HCT116 (cell line): ENCODE data around the gene ADCY1. TPM values are rescaled to one million over a fixed set of nuclear protein-coding genes. Genes with fewer than 3 reads are reported as not detected.
A peak's percentile ranks its signal among the peaks of the same experiment; 100 is the strongest.

Source experiments
- ATAC-seq: fragments of 200-7000 bp; cut with Tn5 transposase; 2 replicates; pipeline ENCODE4 v1.9.1; 2020; ENCODE audit warnings: mild to moderate bottlenecking, moderate library complexity
- BruUV-seq: library from RNA; stranded (reverse); fragments of 400-500 nt; replicated peaks from 2 replicates; lab custom pipeline; 2021; lab: Mats Ljungman, UMichigan
- CTCF ChIA-PET: fragments of 300-600 bp; sonication (Branson Sonifier 250); formaldehyde crosslinking; loops from one replicate; lab custom pipeline; 2021; ENCODE audit warnings: antibody characterized with exemption; lab: Charles Lee
- POLR2A ChIA-PET: fragments of 300-600, 350-600 bp; sonication (Branson Sonifier 250); formaldehyde crosslinking; loops from one replicate; lab custom pipeline; 2021; ENCODE audit warnings: antibody characterized with exemption; lab: Charles Lee
- RAD21 ChIA-PET, 2 experiments: fragments of 300-600 bp; sonication (Branson Sonifier 250); formaldehyde crosslinking; loops; one replicate each; lab custom pipeline; 2023; ENCODE audit warnings: low total read pairs in 2 of 2; ENCODE audit not compliant: uncharacterized antibody in 2 of 2, unreplicated experiment in 2 of 2, low non-redundant PET in 1 of 2; lab: Charles Lee
- DNase-seq: peaks from one replicate; pipeline ENCODE4 v3.0.0-alpha.2; 2010; ENCODE audit warnings: low read depth, low spot score
- H2AFZ ChIP-seq: fragments of 200-600 bp; shearing (Covaris generic), sonication (generic); 2 replicates; pipeline ENCODE4 v1.6.1; 2017; ENCODE audit warnings: low read depth, mixed run types, mixed read lengths, antibody characterized with exemption, low read length; ENCODE audit not compliant: poor library complexity, severe bottlenecking
- H3K27ac ChIP-seq: 2 replicates; pipeline ENCODE4 v1.5.1; 2012; ENCODE audit warnings: low read depth, low read length
- H3K27me3 ChIP-seq: fragments of 200-600 bp; sonication (generic); 2 replicates; pipeline ENCODE4 v1.6.1; 2016; ENCODE audit warnings: mixed run types, low read length, mixed read lengths; ENCODE audit not compliant: insufficient read depth
- H3K36me3 ChIP-seq, 2 experiments: fragments of 200-500 bp in 1 of 2; fragments of 200-600 bp in 1 of 2; sonication (Bioruptor generic) in 1 of 2; sonication (generic) in 1 of 2; 2 replicates each; pipeline versions ENCODE4 v1.5.1 to v1.6.1; 2014 to 2016; ENCODE audit warnings: low read length in 2 of 2, inconsistent platforms in 1 of 2, mixed read lengths in 1 of 2, mixed run types in 1 of 2; ENCODE audit not compliant: insufficient read depth in 2 of 2, control insufficient read depth in 1 of 2
- H3K4me1 ChIP-seq, 2 experiments: fragments of 200-600 bp in 1 of 2; sonication (generic) in 1 of 2; 2 replicates each; pipeline versions ENCODE4 v1.5.1 to v1.6.1; 2012 to 2017; ENCODE audit warnings: low read length in 2 of 2, inconsistent platforms in 1 of 2, mild to moderate bottlenecking in 1 of 2, mixed read lengths in 1 of 2, mixed run types in 1 of 2, moderate library complexity in 1 of 2; ENCODE audit not compliant: insufficient read depth in 2 of 2, control insufficient read depth in 1 of 2
- H3K4me2 ChIP-seq: fragments of 200-600 bp; sonication (generic); 2 replicates; pipeline ENCODE4 v1.6.1; 2017; ENCODE audit warnings: mixed run types, low read length, mixed read lengths
- H3K4me3 ChIP-seq, 2 experiments: fragments of 200-600 bp in 1 of 2; sonication (generic) in 1 of 2; replicated peaks in 1 of 2; 2 replicates each; pipeline ENCODE4 v1.5.1; 2011 to 2016; ENCODE audit warnings: low read length in 2 of 2, control low read depth in 1 of 2, low read depth in 1 of 2, mild to moderate bottlenecking in 1 of 2, mixed read lengths in 1 of 2, mixed run types in 1 of 2
- H3K79me2 ChIP-seq: fragments of 200-600 bp; sonication (generic); 2 replicates; pipeline ENCODE4 v1.6.1; 2017; ENCODE audit warnings: mild to moderate bottlenecking, mixed run types, low read length, moderate library complexity, mixed read lengths; ENCODE audit not compliant: insufficient read depth
- H3K9ac ChIP-seq: fragments of 200-600 bp; sonication (generic); 2 replicates; pipeline ENCODE4 v1.6.1; 2016; ENCODE audit warnings: low read length, mixed read lengths
- H3K9me2 ChIP-seq: fragments of 200-600 bp; sonication (generic), shearing (Covaris generic); 2 replicates; pipeline ENCODE4 v1.6.1; 2017; ENCODE audit warnings: mixed run types, mild to moderate bottlenecking, moderate library complexity; ENCODE audit not compliant: insufficient read depth
- H3K9me3 ChIP-seq, 2 experiments: fragments of 200-500 bp in 1 of 2; fragments of 200-600 bp in 1 of 2; sonication (Bioruptor generic) in 1 of 2; sonication (generic) in 1 of 2; 2 replicates each; pipeline ENCODE4 v1.6.1; 2014 to 2017; ENCODE audit warnings: low read length in 2 of 2, mixed read lengths in 2 of 2, inconsistent platforms in 1 of 2, low read depth in 1 of 2, mild to moderate bottlenecking in 1 of 2, mixed run types in 1 of 2, moderate library complexity in 1 of 2; ENCODE audit not compliant: control insufficient read depth in 1 of 2, insufficient read depth in 1 of 2
- H4K20me1 ChIP-seq: fragments of 200-600 bp; sonication (generic), shearing (Covaris generic); 2 replicates; pipeline ENCODE4 v1.6.1; 2017; ENCODE audit warnings: mixed run types, mild to moderate bottlenecking, moderate library complexity; ENCODE audit not compliant: insufficient read depth
- CBX3 ChIP-seq: IDR thresholded peaks from 2 replicates; pipeline ENCODE4 v1.6.1; 2012; ENCODE audit warnings: low read depth
- CTCF ChIP-seq, 3 experiments: fragments of 200-600 bp in 1 of 3; sonication (generic) in 1 of 3; IDR thresholded peaks in 2 of 3; conservative IDR thresholded peaks in 1 of 3; 2 replicates each; pipeline ENCODE4 v1.5.1; 2012 to 2017; ENCODE audit warnings: low read depth in 2 of 3, low read length in 2 of 3, antibody characterized with exemption in 1 of 3, borderline replicate concordance in 1 of 3, control low read depth in 1 of 3, mild to moderate bottlenecking in 1 of 3, mixed read lengths in 1 of 3, mixed run types in 1 of 3, moderate library complexity in 1 of 3; ENCODE audit not compliant: insufficient read depth in 1 of 3
- MAX ChIP-seq: IDR thresholded peaks from 2 replicates; pipeline ENCODE4 v1.6.1; 2012
- POLR2AphosphoS5 ChIP-seq: IDR thresholded peaks from 2 replicates; pipeline ENCODE4 v1.6.1; 2011; ENCODE audit warnings: mild to moderate bottlenecking, low read depth, low read length, moderate library complexity
- RAD21 ChIP-seq: IDR thresholded peaks from 2 replicates; pipeline ENCODE4 v1.6.1; 2012; ENCODE audit warnings: low read depth, mild to moderate bottlenecking
- SP1 ChIP-seq: IDR thresholded peaks from 2 replicates; pipeline ENCODE4 v1.6.1; 2012; ENCODE audit warnings: low read depth
- ZNF274 ChIP-seq: fragments of 200-500 bp; sonication (Bioruptor generic); IDR thresholded peaks from 2 replicates; pipeline ENCODE4 v1.6.1; 2014; ENCODE audit warnings: mild to moderate bottlenecking, low read depth, low read length, inconsistent platforms
- intact Hi-C: fragments of 100-400 bp; cut with micrococcal nuclease; formaldehyde crosslinking; loops from 2 replicates; pipeline ENCODE4 v1.10.0; 2022
- total RNA-seq: library from RNA; stranded (reverse); gene quantifications from one replicate; pipeline ENCODE4 v1.2.1, GENCODE V29; 2021; ENCODE audit not compliant: unreplicated experiment

The ADCY1 gene
- total RNA-seq, 1 experiment from 2014 or later: 0.05 TPM

- Histone ChIP-seq H3K9me2 (no peaks in the 10 kb centered on the region), H3K9ac (no peak overlapping the region), H3K27me3 (peaks cover 20% of the 10 kb centered on the region), H3K79me2 (no peaks in the 10 kb centered on the region), H3K27ac (no peak overlapping the region), H2AFZ (no peak overlapping the region), H3K4me1 (no peaks in the 10 kb centered on the region), H3K4me3 (no peak overlapping the region), H3K36me3 (no peaks in the 10 kb centered on the region), H4K20me1 (no peaks in the 10 kb centered on the region), H3K9me3 (no peaks in the 10 kb centered on the region), H3K4me2 (no peak overlapping the region)
- DNase-seq: no peak
- TF ChIP-seq RAD21: peak; percentile 17; the same call in 1 of the 2 replicates
- no peak for TF ChIP-seq SP1
- no peak for TF ChIP-seq MAX
- TF ChIP-seq CTCF (IDR thresholded peaks at IDR 0.05 in 2 of 3, conservative IDR thresholded peaks at IDR 0.05 in 1 of 3; ENCODE audit: borderline replicate concordance in 1 of 3, insufficient read depth in 1 of 3, low read depth in 2 of 3, low read length in 2 of 3): peak in 2 of 3 experiments; percentile 47 to 52; a peak in 3 of 6 replicates
- no peak for TF ChIP-seq ZNF274
- ATAC-seq: peak; percentile 63; the same call in 1 of the 2 replicates
- no TSS peak for BruUV-seq
- intact Hi-C loops: no loop called here
- POLR2A ChIA-PET: no interaction called here
- RAD21 ChIA-PET: no interaction called here
- CTCF ChIA-PET: no interaction called here
These were observed 6.1 kb downstream of the ADCY1 start for GRCh38 chr7:45580053-45580872.

- H3K9ac ChIP-seq: no peak overlapping the region
- no peaks in the 10 kb centered on the region for H3K9me2 ChIP-seq
- intact Hi-C loops: no loop called here
- no peak overlapping the region for H2AFZ ChIP-seq
- no peak overlapping the region for H3K4me3 ChIP-seq
- no peaks in the 10 kb centered on the region for H3K4me1 ChIP-seq
- no peak overlapping the region for H3K27ac ChIP-seq
- ATAC-seq: no peak
- no peaks in the 10 kb centered on the region for H3K9me3 ChIP-seq
- no TSS peak for BruUV-seq
- no peaks in the 10 kb centered on the region for H3K79me2 ChIP-seq
- CTCF ChIA-PET: no interaction called here
- POLR2A ChIA-PET: no interaction called here
- RAD21 ChIA-PET: no interaction called here
- no peaks in the 10 kb centered on the region for H3K36me3 ChIP-seq
- no peak overlapping the region for H3K4me2 ChIP-seq
- no peak for DNase-seq
- peaks cover 20% of the 10 kb centered on the region for H3K27me3 ChIP-seq
- H4K20me1 ChIP-seq: no peaks in the 10 kb centered on the region
- TF ChIP-seq POLR2AphosphoS5: no peak
- no peak for TF ChIP-seq CBX3
These were observed 7.2 kb downstream of the ADCY1 start for GRCh38 chr7:45581271-45581780.
